Right lobe of liver (tissue), 6 donors: Measurements from ENCODE around the gene CD300E. TPM values are rescaled to one million over a fixed set of nuclear protein-coding genes. Genes with fewer than 3 reads are reported as not detected.

Experiments used
- ATAC-seq, 4 donors: fragments of 200-7000 bp; cut with Tn5 transposase; one replicate each; pipeline ENCODE4 v1.9.1; 2020; ENCODE audit warnings: mild to moderate bottlenecking in 4 of 4, moderate library complexity in 4 of 4
- DNase-seq, 3 donors: peaks; one replicate each; pipeline ENCODE4 v3.0.0-alpha.2; 2020
- H3K27ac ChIP-seq, 3 donors: fragments of 200-600 bp; one replicate each; pipeline ENCODE4 v1.8.0; 2022
- H3K27me3 ChIP-seq, 2 donors: fragments of 200-600 bp; one replicate each; pipeline ENCODE4 v1.8.0; 2022
- H3K36me3 ChIP-seq, 4 donors: fragments of 200-600 bp; sonication (generic) in 1 of 4; one replicate each; pipeline versions ENCODE4 v1.5.1 to v1.8.0; 2017 to 2022; ENCODE audit warnings: control low read depth in 1 of 4
- H3K4me1 ChIP-seq, 4 donors: fragments of 200-600 bp; sonication (generic) in 1 of 4; one replicate each; pipeline versions ENCODE4 v1.5.1 to v1.8.0; 2017 to 2022; ENCODE audit warnings: control low read depth in 1 of 4
- H3K4me3 ChIP-seq, 3 donors: fragments of 200-600 bp; one replicate each; pipeline ENCODE4 v1.8.0; 2022
- H3K9me3 ChIP-seq, 4 donors: fragments of 200-600 bp; sonication (generic) in 1 of 4; one replicate each; pipeline versions ENCODE4 v1.5.1 to v1.8.0; 2017 to 2022; ENCODE audit warnings: control low read depth in 1 of 4
- POLR2A ChIP-seq: fragments of 450-650 bp; IDR thresholded peaks from one replicate; pipeline ENCODE4 v1.6.1; 2017; ENCODE audit warnings: antibody characterized with exemption, mild to moderate bottlenecking
- WGBS: methylation state at CpG from one replicate; pipeline ENCODE4 v1.1.6; 2018; ENCODE audit warnings: low coverage, low lambda C conversion rate; ENCODE audit not compliant: insufficient coverage; ENCODE audit errors: missing lambda C conversion rate; 5-methylcytosine and 5-hydroxymethylcytosine counted together
- intact Hi-C, 2 donors: fragments of 100-400 bp; cut with DNase I; formaldehyde crosslinking; loops; one replicate each; pipeline versions ENCODE4 v1.11.2 to v1.14.1; 2022
- total RNA-seq, 6 experiments: library from RNA; depleted of rRNA in 2 of 6; stranded (reverse); fragments of >200 nt in 2 of 6; fragmentation: NEBNext Ultra II Directional in 3 of 6; extraction: Animal tissue kit (Norgen Biotek cat#: 25700) in 3 of 6; gene quantifications; one replicate each; pipeline versions ENCODE4 v1.1.0 to v1.2.4, GENCODE V29; 2016 to 2023
- TF ChIP-seq, protein P1 (sequence below), 4 donors: fragments of 200-600 bp in 3 of 4; fragments of 450-650 bp in 1 of 4; IDR thresholded peaks; one replicate each; pipeline versions ENCODE4 v1.5.1 to v1.8.0; 2016 to 2022; ENCODE audit warnings: antibody characterized with exemption in 4 of 4, mild to moderate bottlenecking in 2 of 4
- donor health status: DM: no; HTN: yes; CAD: no.
- donor health status: DM: no; HTN: no; CAD: no.
- donor health status: DM: no; HTN: no; CAD: no.
- donor health status: DM: no; HTN: yes; CAD: no.
- donor health status: DM: no; HTN: yes; CAD: no.

The CD300E gene
- total RNA-seq, 6 experiments from 2014 or later, result 0.07 to 0.91 (median 0.34) TPM

DNA sequence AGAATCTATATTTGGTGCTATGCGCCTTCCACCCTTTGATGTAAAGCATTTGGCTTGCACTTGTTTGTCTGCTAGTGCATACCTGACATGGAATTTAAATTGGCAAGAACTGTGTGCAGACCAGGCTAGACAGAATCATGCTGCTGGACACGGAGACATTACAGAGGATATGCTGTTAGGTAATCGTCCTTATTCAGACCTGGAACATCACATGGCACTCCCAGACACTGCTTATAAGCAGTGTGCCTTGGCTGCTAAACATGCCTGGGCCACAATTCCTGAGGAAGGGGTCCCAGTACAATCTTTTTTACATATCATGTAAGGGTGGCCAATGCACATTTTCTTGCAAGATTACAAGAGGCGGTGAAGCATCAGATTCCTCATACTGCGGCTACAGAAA, 37.8 kb downstream of the CD300E start:
- WGBS, result 57% methylated on average over 4 of the region's 5 CpGs
- intact Hi-C loops, result no loop called here

DNA sequence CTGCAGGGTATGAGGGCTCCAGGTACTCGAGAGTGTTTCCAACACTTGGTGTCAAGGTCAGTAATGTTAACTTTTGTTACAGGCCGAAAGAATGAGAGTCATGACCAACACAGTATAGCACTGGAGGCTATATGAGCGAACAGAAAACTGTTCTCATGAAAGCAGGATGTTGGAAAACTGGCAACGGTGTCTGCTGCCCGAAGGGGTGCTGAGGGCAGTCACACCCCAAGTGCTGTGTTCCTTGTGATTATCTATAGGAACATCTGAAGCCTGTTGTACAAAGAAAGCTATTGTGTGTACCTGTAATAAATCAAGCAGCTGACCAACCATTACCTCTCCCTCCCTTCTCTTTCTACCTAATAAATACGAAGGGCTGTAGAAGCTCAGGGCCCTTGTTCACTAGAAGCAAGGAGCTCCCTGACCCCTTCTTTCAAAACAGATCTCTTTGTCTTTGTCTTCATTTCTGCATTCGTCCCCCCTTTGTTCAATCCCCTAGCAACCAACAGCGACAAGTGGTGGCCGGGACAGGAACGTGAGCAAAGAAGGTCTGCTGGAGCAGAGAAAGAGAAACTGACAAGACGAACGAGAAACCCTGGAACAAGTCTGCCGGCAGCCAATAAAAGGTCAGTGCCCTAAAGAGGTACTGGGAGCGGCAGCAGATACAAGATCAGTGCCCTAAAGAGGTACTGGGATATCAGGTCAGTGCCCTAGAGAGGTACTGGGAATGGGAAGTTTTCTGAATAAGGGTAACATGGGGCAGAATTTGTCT, 39.1 kb downstream of the CD300E start:
- ATAC-seq, result no peak
- H3K9me3 ChIP-seq, result no peaks in the 10 kb centered on the region
- WGBS, result 54% methylated on average over 12 of the region's 14 CpGs
- no peak overlapping the region for H3K27ac ChIP-seq
- no peak for DNase-seq
- no peaks in the 10 kb centered on the region for H3K4me1 ChIP-seq
- intact Hi-C loops, result no loop called here
- H3K27me3 ChIP-seq, result no peaks in the 10 kb centered on the region
- TF ChIP-seq, protein P1, sequence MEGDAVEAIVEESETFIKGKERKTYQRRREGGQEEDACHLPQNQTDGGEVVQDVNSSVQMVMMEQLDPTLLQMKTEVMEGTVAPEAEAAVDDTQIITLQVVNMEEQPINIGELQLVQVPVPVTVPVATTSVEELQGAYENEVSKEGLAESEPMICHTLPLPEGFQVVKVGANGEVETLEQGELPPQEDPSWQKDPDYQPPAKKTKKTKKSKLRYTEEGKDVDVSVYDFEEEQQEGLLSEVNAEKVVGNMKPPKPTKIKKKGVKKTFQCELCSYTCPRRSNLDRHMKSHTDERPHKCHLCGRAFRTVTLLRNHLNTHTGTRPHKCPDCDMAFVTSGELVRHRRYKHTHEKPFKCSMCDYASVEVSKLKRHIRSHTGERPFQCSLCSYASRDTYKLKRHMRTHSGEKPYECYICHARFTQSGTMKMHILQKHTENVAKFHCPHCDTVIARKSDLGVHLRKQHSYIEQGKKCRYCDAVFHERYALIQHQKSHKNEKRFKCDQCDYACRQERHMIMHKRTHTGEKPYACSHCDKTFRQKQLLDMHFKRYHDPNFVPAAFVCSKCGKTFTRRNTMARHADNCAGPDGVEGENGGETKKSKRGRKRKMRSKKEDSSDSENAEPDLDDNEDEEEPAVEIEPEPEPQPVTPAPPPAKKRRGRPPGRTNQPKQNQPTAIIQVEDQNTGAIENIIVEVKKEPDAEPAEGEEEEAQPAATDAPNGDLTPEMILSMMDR (IDR thresholded peaks at IDR 0.05), result no peak
- TF ChIP-seq POLR2A, result no peak
- H3K36me3 ChIP-seq, result no peaks in the 10 kb centered on the region
- no peak overlapping the region for H3K4me3 ChIP-seq

More for the DNA sequence above, 37.8 kb downstream of the CD300E start:
- no peak for DNase-seq
- Histone ChIP-seq H3K27ac (no peak overlapping the region), H3K4me3 (no peak overlapping the region), H3K9me3 (no peaks in the 10 kb centered on the region), H3K4me1 (no peaks in the 10 kb centered on the region), H3K27me3 (no peaks in the 10 kb centered on the region), H3K36me3 (no peaks in the 10 kb centered on the region)
- TF ChIP-seq, protein P1 (IDR thresholded peaks at IDR 0.05), result no peak
- TF ChIP-seq POLR2A, result no peak
- ATAC-seq, result no peak

DNA sequence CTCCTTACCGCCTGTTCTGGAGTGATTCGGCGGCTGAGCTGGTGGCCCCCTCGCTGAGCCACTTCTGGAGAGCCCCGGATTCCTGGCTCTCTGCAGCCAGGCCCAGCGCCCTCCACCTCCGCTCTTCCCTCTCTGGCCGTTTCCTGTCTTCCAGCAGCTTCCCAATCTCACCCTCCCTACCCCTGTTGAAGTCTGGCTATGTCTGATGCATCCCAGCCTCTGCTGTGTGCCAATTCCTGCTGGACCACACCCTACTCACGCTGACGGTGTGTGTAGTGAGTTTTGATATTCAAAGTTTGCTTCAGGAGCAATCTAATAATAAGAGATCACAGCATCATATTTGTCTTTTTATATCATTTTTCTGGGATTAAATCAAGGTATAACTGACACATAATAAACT, 40.9 kb downstream of the CD300E start:
- TF ChIP-seq, protein P1 (IDR thresholded peaks at IDR 0.05), result no peak
- no peak for TF ChIP-seq POLR2A
- ATAC-seq, result no peak
- no peaks in the 10 kb centered on the region for H3K27me3 ChIP-seq
- H3K27ac ChIP-seq, result no peak overlapping the region
- intact Hi-C loops, result no loop called here
- no peak for DNase-seq
- 77% methylated on average over 4 of the region's 10 CpGs for WGBS
- no peaks in the 10 kb centered on the region for H3K4me1 ChIP-seq
- no peak overlapping the region for H3K4me3 ChIP-seq
- H3K9me3 ChIP-seq, result no peaks in the 10 kb centered on the region
- no peaks in the 10 kb centered on the region for H3K36me3 ChIP-seq

DNA sequence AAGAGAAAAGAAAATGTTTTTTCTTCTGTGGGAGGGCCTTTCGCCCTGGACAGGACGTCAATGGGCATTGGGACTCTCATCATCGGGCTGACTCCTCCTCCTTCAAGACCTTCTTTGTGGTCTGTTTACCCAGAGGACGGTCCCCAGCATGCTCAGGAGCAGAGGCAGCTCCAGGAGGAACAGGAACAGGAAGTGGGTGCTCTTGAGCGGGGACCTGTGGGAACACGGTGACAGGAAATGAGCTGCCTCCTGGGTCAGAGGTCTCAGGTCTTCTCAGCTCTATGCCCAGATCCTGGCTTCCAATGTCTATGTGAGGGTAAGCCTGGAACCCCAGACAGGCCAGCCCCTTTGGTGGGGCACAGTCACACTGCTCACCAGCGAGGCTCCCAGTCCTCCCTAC, 43.6 kb downstream of the CD300E start:
- intact Hi-C loops, result no loop called here
- Histone ChIP-seq H3K4me1 (no peaks in the 10 kb centered on the region), H3K27me3 (no peaks in the 10 kb centered on the region), H3K4me3 (no peak overlapping the region), H3K36me3 (no peaks in the 10 kb centered on the region), H3K27ac (no peak overlapping the region), H3K9me3 (no peaks in the 10 kb centered on the region)
- peak in 1 of 4 donors; percentile 40 for ATAC-seq
- 47% methylated on average over 6 of the region's 7 CpGs for WGBS
- no peak for TF ChIP-seq POLR2A
- TF ChIP-seq, protein P1 (IDR thresholded peaks at IDR 0.05), result no peak
- DNase-seq, result no peak
